Measurements from ENCODE around the gene MFF.

GRCh38 chr2:227325839-227326195 lies 766 bp downstream of the MFF start:
- TF ChIP-seq CTCF (IDR thresholded peaks at IDR 0.05) (no peak), EZH2 (IDR thresholded peaks at IDR 0.05) (no peak)

All from neural progenitor cell (in vitro differentiated cells).